H9 (cell line): ENCODE measurements around the gene CCT3. TPM values are rescaled to one million over a fixed set of nuclear protein-coding genes. Genes with fewer than 3 reads are reported as not detected.

ENCODE experiments used
- DNase-seq: peaks from one replicate; pipeline ENCODE4 v3.0.0-alpha.2; 2017
- H2AFZ ChIP-seq: one replicate; pipeline ENCODE4 v1.6.1; 2013; ENCODE audit warnings: mild to moderate bottlenecking, low read length, control low read depth, moderate library complexity
- H2AK5ac ChIP-seq: 2 replicates; pipeline ENCODE4 v1.6.1; 2013; ENCODE audit warnings: low read length, control low read depth, mixed read lengths; ENCODE audit not compliant: insufficient read length
- H2BK120ac ChIP-seq: one replicate; pipeline ENCODE4 v1.6.1; 2013; ENCODE audit warnings: low read depth, mild to moderate bottlenecking, low read length, control low read depth, inconsistent platforms; ENCODE audit not compliant: poor library complexity, severe bottlenecking
- H2BK12ac ChIP-seq: 2 replicates; pipeline ENCODE4 v1.6.1; 2013; ENCODE audit warnings: low read length, control low read depth, mixed read lengths, low read depth; ENCODE audit not compliant: insufficient read length
- H2BK15ac ChIP-seq: 2 replicates; pipeline ENCODE4 v1.6.1; 2013; ENCODE audit warnings: low read depth, low read length, control low read depth
- H2BK20ac ChIP-seq: one replicate; pipeline ENCODE4 v1.6.1; 2013; ENCODE audit warnings: low read depth, mild to moderate bottlenecking, low read length, control low read depth, inconsistent platforms; ENCODE audit not compliant: poor library complexity, severe bottlenecking
- H2BK5ac ChIP-seq: 2 replicates; pipeline ENCODE4 v1.6.1; 2013; ENCODE audit warnings: low read length, control low read depth, mixed read lengths; ENCODE audit not compliant: insufficient read length
- H3K14ac ChIP-seq: 2 replicates; pipeline ENCODE4 v1.6.1; 2013; ENCODE audit warnings: low read length, control low read depth; ENCODE audit not compliant: insufficient read depth
- H3K18ac ChIP-seq: 2 replicates; pipeline ENCODE4 v1.6.1; 2013; ENCODE audit warnings: low read depth, mild to moderate bottlenecking, mixed read lengths, low read length, control low read depth; ENCODE audit not compliant: insufficient read length
- H3K23ac ChIP-seq: 2 replicates; pipeline ENCODE4 v1.6.1; 2013; ENCODE audit warnings: low read length, control low read depth, mixed read lengths, low read depth; ENCODE audit not compliant: insufficient read length
- H3K23me2 ChIP-seq: 2 replicates; pipeline ENCODE4 v1.6.1; 2013; ENCODE audit warnings: low read depth, mild to moderate bottlenecking, mixed read lengths, low read length, control low read depth; ENCODE audit not compliant: insufficient read length, poor library complexity, severe bottlenecking
- H3K27ac ChIP-seq: 2 replicates; pipeline ENCODE4 v1.5.1; 2013; ENCODE audit warnings: low read length, control low read depth, mixed read lengths, low read depth; ENCODE audit not compliant: insufficient read length
- H3K27me3 ChIP-seq: 2 replicates; pipeline ENCODE4 v1.6.1; 2013; ENCODE audit warnings: low read length, control low read depth, inconsistent platforms; ENCODE audit not compliant: insufficient read depth
- H3K4ac ChIP-seq: 2 replicates; pipeline ENCODE4 v1.6.1; 2013; ENCODE audit warnings: low read depth, mild to moderate bottlenecking, control low read depth, inconsistent platforms, low read length, moderate library complexity
- H3K4me1 ChIP-seq: 2 replicates; pipeline ENCODE4 v1.6.1; 2013; ENCODE audit warnings: low read length, control low read depth, inconsistent platforms; ENCODE audit not compliant: insufficient read depth
- H3K4me2 ChIP-seq: 2 replicates; pipeline ENCODE4 v1.6.1; 2013; ENCODE audit warnings: low read length, control low read depth, mixed read lengths; ENCODE audit not compliant: insufficient read length, insufficient read depth
- H3K56ac ChIP-seq: 2 replicates; pipeline ENCODE4 v1.6.1; 2013; ENCODE audit warnings: low read depth, mild to moderate bottlenecking, mixed read lengths, low read length, control low read depth; ENCODE audit not compliant: insufficient read length
- H3K79me1 ChIP-seq: 2 replicates; pipeline ENCODE4 v1.6.1; 2013; ENCODE audit warnings: low read depth, mild to moderate bottlenecking, moderate library complexity, low read length, control low read depth, inconsistent platforms; ENCODE audit not compliant: insufficient read depth, poor library complexity, severe bottlenecking
- H3K79me2 ChIP-seq: 2 replicates; pipeline ENCODE4 v1.6.1; 2013; ENCODE audit warnings: low read length, control low read depth, inconsistent platforms; ENCODE audit not compliant: insufficient read depth
- H3K9ac ChIP-seq: 2 replicates; pipeline ENCODE4 v1.6.1; 2013; ENCODE audit warnings: low read length, control low read depth, mixed read lengths; ENCODE audit not compliant: insufficient read length; ENCODE audit errors: extremely low read depth
- H3K9me3 ChIP-seq: one replicate; pipeline ENCODE4 v1.6.1; 2013; ENCODE audit warnings: low read depth, low read length, inconsistent platforms; ENCODE audit not compliant: control insufficient read depth
- H3T11ph ChIP-seq: one replicate; pipeline ENCODE4 v1.6.1; 2013; ENCODE audit warnings: mild to moderate bottlenecking, low read length, control low read depth, inconsistent platforms
- H4K20me1 ChIP-seq: one replicate; pipeline ENCODE4 v1.6.1; 2013; ENCODE audit not compliant: control insufficient read depth, insufficient read length, insufficient read depth
- H4K5ac ChIP-seq: 2 replicates; pipeline ENCODE4 v1.6.1; 2013; ENCODE audit warnings: low read depth, mild to moderate bottlenecking, mixed read lengths, low read length, control low read depth; ENCODE audit not compliant: insufficient read length
- H4K8ac ChIP-seq: replicated peaks from 2 replicates; pipeline ENCODE4 v1.6.1; 2013; ENCODE audit warnings: low read length, control low read depth, mixed read lengths, low read depth; ENCODE audit not compliant: insufficient read length
- H4K91ac ChIP-seq: 2 replicates; pipeline ENCODE4 v1.6.1; 2013; ENCODE audit warnings: low read depth, mild to moderate bottlenecking, moderate library complexity, mixed read lengths, low read length, control low read depth; ENCODE audit not compliant: insufficient read length
- H3K27ac Mint-ChIP-seq, 3 experiments: 2 replicates in 2 of 3; 3 replicates in 1 of 3; pipeline ENCODE4 v1.8.0; 2020 to 2021; ENCODE audit warnings: mixed read lengths in 3 of 3, mild to moderate bottlenecking in 1 of 3, moderate library complexity in 1 of 3
- H3K27me3 Mint-ChIP-seq: 2 replicates; pipeline ENCODE4 v1.8.0; 2021; ENCODE audit warnings: low read depth, mild to moderate bottlenecking, moderate library complexity, mixed read lengths
- H3K36me3 Mint-ChIP-seq, 3 experiments: 2 replicates in 2 of 3; 3 replicates in 1 of 3; pipeline ENCODE4 v1.8.0; 2020 to 2021; ENCODE audit warnings: low read depth in 3 of 3, mixed read lengths in 3 of 3; ENCODE audit not compliant: insufficient read depth in 1 of 3
- H3K4me1 Mint-ChIP-seq, 2 experiments: 2 replicates each; pipeline ENCODE4 v1.8.0; 2020; ENCODE audit warnings: mixed read lengths in 2 of 2
- H3K4me3 Mint-ChIP-seq, 2 experiments: 2 replicates in 1 of 2; 3 replicates in 1 of 2; pipeline ENCODE4 v1.8.0; 2020 to 2021; ENCODE audit warnings: mild to moderate bottlenecking in 2 of 2, mixed read lengths in 2 of 2, moderate library complexity in 1 of 2
- H3K9me3 Mint-ChIP-seq, 2 experiments: 2 replicates in 1 of 2; 3 replicates in 1 of 2; pipeline ENCODE4 v1.8.0; 2020; ENCODE audit warnings: mild to moderate bottlenecking in 2 of 2, mixed read lengths in 2 of 2, moderate library complexity in 1 of 2
- CTCF ChIP-seq: fragments of 200-600 bp; sonication (generic); conservative IDR thresholded peaks from 3 replicates; pipeline ENCODE4 v1.8.0; 2021; ENCODE audit warnings: antibody characterized with exemption, mild to moderate bottlenecking
- WGBS: extraction: QIAGEN DNeasy Blood & Tissue Kit; methylation state at CpG from one replicate; pipeline ENCODE4 v1.1.7; 2013; ENCODE audit warnings: missing lambda C conversion rate, low lambda C conversion rate, mixed read lengths; ENCODE audit not compliant: insufficient read length; ENCODE audit errors: extremely low coverage; 5-methylcytosine and 5-hydroxymethylcytosine counted together
- long read RNA-seq: library from polyadenylated mRNA; unstranded; transcript quantifications from one replicate; pipeline ENCODE4 v2.0.0, GENCODE V29; 2020
- total RNA-seq: library from RNA; stranded (reverse); gene quantifications from 2 replicates; pipeline ENCODE4 v1.2.1, GENCODE V29; 2021

CCT3 gene
- 515 and 524 TPM in 2 replicates for total RNA-seq
- long read RNA-seq, transcript CCT3-211 (15 exons, 1,858 nt), result minor isoform, 16 of 6,224 reads
- long read RNA-seq, transcript CCT3-204 (12 exons, 1,815 nt), result minor isoform, 40 of 6,224 reads
- long read RNA-seq, transcript CCT3-201 (14 exons, 2,150 nt), result major isoform, 5,905 of 6,224 reads
- long read RNA-seq, partial matches to known transcripts, result 73 of 6,224 reads
- long read RNA-seq, other reads (novel, unspliced or antisense), result 183 of 6,224 reads

DNA sequence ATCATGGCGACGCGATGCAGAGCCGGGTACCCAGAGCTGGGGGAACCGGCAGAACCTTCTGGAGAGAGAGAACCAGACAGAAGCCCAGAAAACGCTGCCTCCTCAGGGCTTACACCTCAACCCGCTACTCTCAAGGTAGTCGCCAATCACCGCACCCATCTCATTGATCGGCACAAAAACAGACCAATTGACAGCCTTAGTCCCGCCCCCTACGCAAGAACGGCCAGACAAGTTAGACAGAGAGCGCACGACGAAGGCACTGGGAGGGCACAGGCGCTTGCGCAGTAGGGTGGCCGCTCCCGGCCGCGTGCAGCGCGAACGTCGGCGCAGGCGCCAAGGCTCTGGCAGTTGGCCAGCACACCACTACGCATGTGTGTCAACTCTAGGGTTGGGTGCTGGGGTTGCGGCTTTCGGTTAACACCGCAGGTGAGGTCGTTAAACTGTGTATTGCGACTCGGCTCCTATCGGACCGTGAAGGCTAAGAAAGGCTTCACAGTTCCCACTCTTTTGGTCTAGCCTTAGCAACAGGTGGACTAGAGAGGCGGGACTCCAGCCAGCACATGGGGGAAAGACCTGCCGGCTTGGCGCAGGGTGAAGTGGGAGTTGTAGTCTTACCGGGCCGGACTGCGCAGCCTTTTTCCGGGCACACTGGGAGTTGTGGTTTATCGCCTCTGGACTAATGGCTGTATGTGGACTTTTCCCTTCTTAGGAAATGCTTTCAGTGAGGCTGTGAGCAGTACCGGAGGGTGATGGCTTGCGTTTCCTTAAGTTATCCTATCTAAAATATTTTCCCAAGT is at the start of gene CCT3, which contains the start of gene TSACC:
Gene CCT3, minus strand, starts transcription at position 113 of the 797 bp plus-strand sequence. Its CDS starts 108 bp downstream, at position 5.
Gene TSACC, plus strand, starts transcription at position 347 of the 797 bp plus-strand sequence. CDS start 1,232 bp downstream, outside the sequence.
- no peak within 1 kb of the TSS for H2BK12ac ChIP-seq
- H3K14ac ChIP-seq, result peak within 1 kb of the TSS; percentile 79; the same call in 1 of the 2 replicates
- Mint-ChIP-seq H3K4me1 (peaks cover 14 to 23% of the 10 kb centered on the region in 2 experiments), H3K9me3 (no peaks in the 10 kb centered on the region; a peak in 2 of 5 replicates), H3K27me3 (no peaks in the 10 kb centered on the region; the same call in 1 of the 2 replicates), H3K36me3 (peaks cover 30 to 44% (median 39%) of the 10 kb centered on the region in 3 experiments), H3K4me3 (peak within 1 kb of the TSS; percentile 97 to 98), H3K27ac (peak within 1 kb of the TSS; percentile 94 to 99 (median 96))
- peaks cover 7% of the 10 kb centered on the region for H3K23me2 ChIP-seq
- H3K27ac ChIP-seq, result no peak within 1 kb of the TSS
- no peak within 1 kb of the TSS for H3K56ac ChIP-seq
- no peak within 1 kb of the TSS for H3K4ac ChIP-seq
- H3K9me3 ChIP-seq, result no peaks in the 10 kb centered on the region
- no peaks in the 10 kb centered on the region for H4K20me1 ChIP-seq
- no peak within 1 kb of the TSS for H4K91ac ChIP-seq
- no peak within 1 kb of the TSS for H3K23ac ChIP-seq
- peak within 1 kb of the TSS; percentile 90 for H3K18ac ChIP-seq
- no peak within 1 kb of the TSS for H4K8ac ChIP-seq
- no peak within 1 kb of the TSS for H2AK5ac ChIP-seq
- H2BK120ac ChIP-seq, result no peak within 1 kb of the TSS
- H2BK15ac ChIP-seq, result no peak within 1 kb of the TSS
- no peak within 1 kb of the TSS for H2BK5ac ChIP-seq
- peak; percentile 100 for DNase-seq
- no CpG with 5 or more reads among the region's 47 CpGs for WGBS
- no peak for TF ChIP-seq CTCF
- no peak within 1 kb of the TSS for H4K5ac ChIP-seq
- H3T11ph ChIP-seq, result no peak within 1 kb of the TSS
- H3K4me1 ChIP-seq, result 0 out of 2 replicates have a peak, but pooled peaks cover 2% of the 10 kb centered on the region
- H3K4me2 ChIP-seq, result peak within 1 kb of the TSS; percentile 86
- peak within 1 kb of the TSS; percentile 72 for H3K9ac ChIP-seq
- no peaks in the 10 kb centered on the region for H3K79me1 ChIP-seq
- H3K79me2 ChIP-seq, result peaks cover 24% of the 10 kb centered on the region
- no peaks in the 10 kb centered on the region for H3K27me3 ChIP-seq
- no peak within 1 kb of the TSS for H2AFZ ChIP-seq
- H2BK20ac ChIP-seq, result no peak within 1 kb of the TSS
